PC-3 (cell line): ENCODE measurements around the gene FBXO41. TPM values are rescaled to one million over a fixed set of nuclear protein-coding genes. Genes with fewer than 3 reads are reported as not detected.

ENCODE experiments used
- ATAC-seq: fragments of 200-7000 bp; cut with Tn5 transposase; 2 replicates; pipeline ENCODE4 v1.9.1; 2020; ENCODE audit warnings: mild to moderate bottlenecking, moderate library complexity
- BruUV-seq: library from RNA; stranded (reverse); fragments of 400-500 nt; replicated peaks from 2 replicates; lab custom pipeline; 2021; lab: Mats Ljungman, UMichigan
- CTCF ChIA-PET: fragments of 300-600 bp; sonication (Branson Sonifier 250); formaldehyde crosslinking; loops from one replicate; lab custom pipeline; 2022; ENCODE audit warnings: antibody characterized with exemption; lab: Charles Lee
- POLR2A ChIA-PET: fragments of 300-600 bp; sonication (Branson Sonifier 250); formaldehyde crosslinking; loops from one replicate; lab custom pipeline; 2022; ENCODE audit warnings: antibody characterized with exemption; ENCODE audit not compliant: unreplicated experiment; lab: Charles Lee
- DNase-seq: peaks from one replicate; pipeline ENCODE4 v3.0.0-alpha.2; 2015
- H2AFZ ChIP-seq: fragments of 300-600 bp; sonication (generic); 2 replicates; pipeline ENCODE4 v1.6.0; 2016; ENCODE audit warnings: antibody characterized with exemption, low read length
- H3F3A ChIP-seq: fragments of 300-600 bp; sonication (generic); one replicate; pipeline ENCODE4 v1.6.0; 2017; ENCODE audit warnings: antibody characterized with exemption, low read length, control low read depth, mild to moderate bottlenecking; ENCODE audit not compliant: unreplicated experiment
- H3K27ac ChIP-seq: fragments of 300-600 bp; sonication (generic); 2 replicates; pipeline ENCODE4 v1.5.1; 2016; ENCODE audit warnings: mild to moderate bottlenecking, low read length
- H3K27me3 ChIP-seq: fragments of 300-600 bp; sonication (generic); 2 replicates; pipeline ENCODE4 v1.6.1; 2016; ENCODE audit warnings: low read length, mixed read lengths
- H3K36me3 ChIP-seq: fragments of 300-600 bp; sonication (generic); 2 replicates; pipeline ENCODE4 v1.6.1; 2016; ENCODE audit warnings: low read depth, mixed run types, low read length, mixed read lengths
- H3K4me1 ChIP-seq: fragments of 300-600 bp; sonication (generic); 2 replicates; pipeline ENCODE4 v1.5.1; 2016; ENCODE audit warnings: low read length; ENCODE audit not compliant: insufficient read depth
- H3K4me2 ChIP-seq: fragments of 300-600 bp; sonication (generic); 2 replicates; pipeline ENCODE4 v1.6.0; 2016; ENCODE audit warnings: low read length
- H3K4me3 ChIP-seq: fragments of 300-600 bp; sonication (generic); 2 replicates; pipeline ENCODE4 v1.5.1; 2016; ENCODE audit warnings: mild to moderate bottlenecking, low read length, mixed read lengths
- H3K79me2 ChIP-seq: fragments of 300-600 bp; sonication (generic); 2 replicates; pipeline ENCODE4 v1.6.1; 2017; ENCODE audit warnings: low read length, mixed read lengths
- H3K9ac ChIP-seq: fragments of 300-600 bp; sonication (generic); 2 replicates; pipeline ENCODE4 v1.6.0; 2016; ENCODE audit warnings: mild to moderate bottlenecking, low read length
- H3K9me2 ChIP-seq: fragments of 300-600 bp; sonication (generic); replicated peaks from 2 replicates; pipeline ENCODE4 v1.6.1; 2016; ENCODE audit warnings: mixed run types, low read length, mixed read lengths
- H3K9me3 ChIP-seq: fragments of 300-600 bp; sonication (generic); 2 replicates; pipeline ENCODE4 v1.6.1; 2016; ENCODE audit warnings: low read length, mixed read lengths
- H4K20me1 ChIP-seq: fragments of 300-600 bp; sonication (generic); 2 replicates; pipeline ENCODE4 v1.6.1; 2016; ENCODE audit warnings: low read length, mixed read lengths
- EZH2 ChIP-seq: fragments of 300-600 bp; sonication (generic); IDR thresholded peaks from one replicate; pipeline ENCODE4 v1.6.1; 2017; ENCODE audit warnings: antibody characterized with exemption, mild to moderate bottlenecking, low read length; ENCODE audit not compliant: unreplicated experiment
- EZH2phosphoT487 ChIP-seq: fragments of 300-600 bp; sonication (generic); IDR thresholded peaks from 2 replicates; pipeline ENCODE4 v1.6.1; 2018; ENCODE audit warnings: mild to moderate bottlenecking, antibody characterized with exemption, low read length, borderline replicate concordance
- intact Hi-C: fragments of 100-400 bp; cut with micrococcal nuclease; formaldehyde crosslinking; loops from 2 replicates; pipeline ENCODE4 v1.9.0; 2023
- total RNA-seq: library from RNA; depleted of rRNA; stranded (reverse); fragments of >200 nt; gene quantifications from 2 replicates; pipeline ENCODE4 v1.2.3, GENCODE V29; 2014
- TF ChIP-seq, protein P1 (sequence below): fragments of 300-600 bp; sonication (generic); conservative IDR thresholded peaks from 2 replicates; pipeline ENCODE4 v1.5.1; 2017; ENCODE audit warnings: antibody characterized with exemption, low read depth, mild to moderate bottlenecking, low read length

Gene FBXO41
- total RNA-seq, 1 experiment from 2014 or later, result 4.2 TPM

DNA sequence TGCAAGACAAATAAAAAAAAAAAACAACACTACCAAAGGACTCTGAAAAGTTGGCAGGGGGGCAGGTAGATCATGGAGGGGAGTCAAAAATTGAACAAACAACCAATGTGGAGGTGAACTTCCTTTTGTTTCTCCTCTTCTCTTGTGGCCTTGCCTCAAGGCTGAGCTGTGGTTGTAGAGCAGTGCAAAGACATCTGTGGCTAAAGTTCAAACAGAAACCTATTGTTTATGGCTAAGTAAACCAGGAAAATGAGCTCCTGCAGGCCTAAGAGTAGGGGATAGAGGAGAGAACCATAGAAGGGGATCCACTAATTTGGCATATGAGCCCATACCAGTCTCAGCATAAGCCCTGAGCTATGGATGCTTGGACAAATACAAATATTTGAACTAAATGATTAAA lies 49.3 kb upstream of the FBXO41 start:
- TF ChIP-seq, protein P1, sequence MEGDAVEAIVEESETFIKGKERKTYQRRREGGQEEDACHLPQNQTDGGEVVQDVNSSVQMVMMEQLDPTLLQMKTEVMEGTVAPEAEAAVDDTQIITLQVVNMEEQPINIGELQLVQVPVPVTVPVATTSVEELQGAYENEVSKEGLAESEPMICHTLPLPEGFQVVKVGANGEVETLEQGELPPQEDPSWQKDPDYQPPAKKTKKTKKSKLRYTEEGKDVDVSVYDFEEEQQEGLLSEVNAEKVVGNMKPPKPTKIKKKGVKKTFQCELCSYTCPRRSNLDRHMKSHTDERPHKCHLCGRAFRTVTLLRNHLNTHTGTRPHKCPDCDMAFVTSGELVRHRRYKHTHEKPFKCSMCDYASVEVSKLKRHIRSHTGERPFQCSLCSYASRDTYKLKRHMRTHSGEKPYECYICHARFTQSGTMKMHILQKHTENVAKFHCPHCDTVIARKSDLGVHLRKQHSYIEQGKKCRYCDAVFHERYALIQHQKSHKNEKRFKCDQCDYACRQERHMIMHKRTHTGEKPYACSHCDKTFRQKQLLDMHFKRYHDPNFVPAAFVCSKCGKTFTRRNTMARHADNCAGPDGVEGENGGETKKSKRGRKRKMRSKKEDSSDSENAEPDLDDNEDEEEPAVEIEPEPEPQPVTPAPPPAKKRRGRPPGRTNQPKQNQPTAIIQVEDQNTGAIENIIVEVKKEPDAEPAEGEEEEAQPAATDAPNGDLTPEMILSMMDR, result no peak
- TF ChIP-seq EZH2, result no peak
- Histone ChIP-seq H4K20me1 (no peaks in the 10 kb centered on the region), H3K36me3 (no peaks in the 10 kb centered on the region), H3F3A (no peaks in the 10 kb centered on the region), H3K79me2 (no peaks in the 10 kb centered on the region), H3K9ac (no peak overlapping the region), H3K4me2 (no peak overlapping the region), H3K27ac (no peak overlapping the region), H3K27me3 (peaks cover 43% of the 10 kb centered on the region), H3K4me1 (no peaks in the 10 kb centered on the region), H3K4me3 (no peak overlapping the region), H3K9me3 (no peaks in the 10 kb centered on the region), H3K9me2 (no peaks in the 10 kb centered on the region), H2AFZ (no peak overlapping the region)
- intact Hi-C loops, result no loop called here
- ChIA-PET POLR2A (no interaction called here), CTCF (no interaction called here)
- ATAC-seq, result no peak
- no peak for DNase-seq
- BruUV-seq, result no TSS peak

DNA sequence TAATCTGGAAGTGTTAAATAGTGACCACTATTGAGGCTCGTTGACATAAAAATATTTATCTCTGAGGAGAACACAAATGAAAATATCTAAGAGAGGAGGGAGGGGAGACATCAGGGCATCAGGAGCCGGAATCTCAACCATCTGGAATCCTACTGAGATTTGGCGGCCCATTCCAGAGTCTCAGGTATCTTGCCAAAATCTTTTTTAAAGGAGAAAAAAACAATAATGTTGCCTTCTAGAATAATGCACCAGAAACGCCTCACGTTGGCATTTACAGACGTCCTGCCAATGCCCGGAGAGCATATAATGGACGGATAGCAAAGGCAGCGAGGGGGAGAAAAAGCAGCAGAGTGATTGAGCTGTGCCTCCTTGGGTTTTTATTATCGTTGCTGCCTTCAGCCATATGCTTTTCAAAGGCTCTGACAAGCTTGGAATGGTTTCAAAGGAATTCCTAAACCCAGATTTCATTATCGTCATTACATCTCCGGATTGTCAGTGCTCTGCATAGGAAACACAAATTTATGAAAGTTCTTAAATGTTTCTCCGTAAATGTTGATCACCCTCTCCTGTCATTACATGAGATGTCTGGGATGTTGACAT lies 39.9 kb upstream of the FBXO41 start:
- no peak overlapping the region for H3K9ac ChIP-seq
- no peaks in the 10 kb centered on the region for H3K4me1 ChIP-seq
- peaks cover 88% of the 10 kb centered on the region for H3K27me3 ChIP-seq
- no peak overlapping the region for H3K27ac ChIP-seq
- H4K20me1 ChIP-seq, result no peaks in the 10 kb centered on the region
- no peaks in the 10 kb centered on the region for H3K9me3 ChIP-seq
- intact Hi-C loops, result no loop called here
- BruUV-seq, result no TSS peak
- H2AFZ ChIP-seq, result no peak overlapping the region
- ChIA-PET CTCF (no interaction called here), POLR2A (no interaction called here)
- DNase-seq (no peak), ATAC-seq (no peak)
- H3K79me2 ChIP-seq, result no peaks in the 10 kb centered on the region
- no peak for TF ChIP-seq EZH2
- no peak for TF ChIP-seq EZH2phosphoT487
- TF ChIP-seq, protein P1, result no peak
- H3K36me3 ChIP-seq, result no peaks in the 10 kb centered on the region
- no peak overlapping the region for H3K4me2 ChIP-seq
- H3F3A ChIP-seq, result no peaks in the 10 kb centered on the region
- no peaks in the 10 kb centered on the region for H3K9me2 ChIP-seq
- H3K4me3 ChIP-seq, result no peak overlapping the region

DNA sequence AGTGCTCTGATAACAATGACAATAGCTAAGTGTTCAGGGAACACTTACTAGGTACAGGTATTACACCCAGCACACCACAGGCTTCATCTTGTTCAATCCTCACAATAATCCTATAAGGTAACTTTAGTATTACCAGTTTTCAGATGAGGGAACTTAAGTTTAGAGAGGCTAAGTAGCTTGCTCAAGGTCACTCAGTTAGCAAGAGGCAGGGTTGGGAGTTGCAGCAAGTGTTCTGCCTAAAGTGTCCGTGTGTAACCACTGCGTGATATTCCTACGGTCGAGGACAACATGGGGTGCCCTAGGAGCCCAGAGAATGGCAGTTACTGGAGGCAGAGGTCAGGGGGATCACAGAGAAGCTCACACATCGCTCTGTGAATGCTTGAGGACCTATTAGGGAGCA lies 39.3 kb upstream of the FBXO41 start:
- no peaks in the 10 kb centered on the region for H4K20me1 ChIP-seq
- H3K4me2 ChIP-seq, result no peak overlapping the region
- ATAC-seq (no peak), DNase-seq (no peak)
- H2AFZ ChIP-seq, result no peak overlapping the region
- H3K4me3 ChIP-seq, result no peak overlapping the region
- H3K9me2 ChIP-seq, result no peaks in the 10 kb centered on the region
- H3K9ac ChIP-seq, result no peak overlapping the region
- ChIA-PET CTCF (no interaction called here), POLR2A (no interaction called here)
- H3K36me3 ChIP-seq, result no peaks in the 10 kb centered on the region
- BruUV-seq, result no TSS peak
- H3K27ac ChIP-seq, result no peak overlapping the region
- H3F3A ChIP-seq, result no peaks in the 10 kb centered on the region
- peaks cover 87% of the 10 kb centered on the region for H3K27me3 ChIP-seq
- no peaks in the 10 kb centered on the region for H3K79me2 ChIP-seq
- no peaks in the 10 kb centered on the region for H3K4me1 ChIP-seq
- no peaks in the 10 kb centered on the region for H3K9me3 ChIP-seq
- intact Hi-C loops, result no loop called here
- TF ChIP-seq, protein P1, result no peak
- no peak for TF ChIP-seq EZH2phosphoT487
- TF ChIP-seq EZH2, result no peak
